ENCODE data around the gene ARHGAP21.

DNA sequence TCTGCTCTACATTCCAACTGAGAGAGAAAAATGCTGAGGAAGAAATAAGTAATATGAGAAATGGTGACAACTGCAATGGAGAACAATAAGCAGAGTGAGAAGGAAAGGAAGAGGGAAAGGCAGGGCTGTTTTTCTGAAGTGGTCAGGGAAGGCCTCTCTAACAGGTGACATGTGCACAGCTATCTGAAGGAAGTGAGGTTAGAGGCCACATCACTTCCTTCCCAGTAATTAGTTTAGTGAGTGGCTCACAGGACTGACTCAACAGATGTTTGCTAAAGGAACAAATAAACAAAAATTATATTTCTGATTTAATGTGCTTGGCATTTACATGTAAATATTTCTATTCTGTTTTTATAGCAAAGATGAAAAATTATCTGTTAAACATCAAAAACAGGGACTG lies 77.9 kb downstream of the ARHGAP21 start:
- TF ChIP-seq, protein P1, sequence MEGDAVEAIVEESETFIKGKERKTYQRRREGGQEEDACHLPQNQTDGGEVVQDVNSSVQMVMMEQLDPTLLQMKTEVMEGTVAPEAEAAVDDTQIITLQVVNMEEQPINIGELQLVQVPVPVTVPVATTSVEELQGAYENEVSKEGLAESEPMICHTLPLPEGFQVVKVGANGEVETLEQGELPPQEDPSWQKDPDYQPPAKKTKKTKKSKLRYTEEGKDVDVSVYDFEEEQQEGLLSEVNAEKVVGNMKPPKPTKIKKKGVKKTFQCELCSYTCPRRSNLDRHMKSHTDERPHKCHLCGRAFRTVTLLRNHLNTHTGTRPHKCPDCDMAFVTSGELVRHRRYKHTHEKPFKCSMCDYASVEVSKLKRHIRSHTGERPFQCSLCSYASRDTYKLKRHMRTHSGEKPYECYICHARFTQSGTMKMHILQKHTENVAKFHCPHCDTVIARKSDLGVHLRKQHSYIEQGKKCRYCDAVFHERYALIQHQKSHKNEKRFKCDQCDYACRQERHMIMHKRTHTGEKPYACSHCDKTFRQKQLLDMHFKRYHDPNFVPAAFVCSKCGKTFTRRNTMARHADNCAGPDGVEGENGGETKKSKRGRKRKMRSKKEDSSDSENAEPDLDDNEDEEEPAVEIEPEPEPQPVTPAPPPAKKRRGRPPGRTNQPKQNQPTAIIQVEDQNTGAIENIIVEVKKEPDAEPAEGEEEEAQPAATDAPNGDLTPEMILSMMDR (IDR thresholded peaks at IDR 0.05) = no peak
- no peak for TF ChIP-seq POLR2A (IDR thresholded peaks at IDR 0.05)

Data from thyroid gland (tissue), 4 donors.